ENCODE measurements around the gene MYH9.

MYH9 gene

GRCh38 chr22:36311386-36312085 lies 76.2 kb downstream of the MYH9 start:
- DNase-seq (ENCODE audit: low spot score) = no peak

GRCh38 chr22:36308880-36309279 lies 78.9 kb downstream of the MYH9 start:
- no peak for DNase-seq (ENCODE audit: low spot score)

- no peak for DNase-seq (ENCODE audit: low spot score)
These were observed 81.5 kb downstream of the MYH9 start for GRCh38 chr22:36306227-36306626.

- no peak for DNase-seq (ENCODE audit: low spot score)
These were observed 82.0 kb downstream of the MYH9 start for GRCh38 chr22:36305813-36306212.

DNA sequence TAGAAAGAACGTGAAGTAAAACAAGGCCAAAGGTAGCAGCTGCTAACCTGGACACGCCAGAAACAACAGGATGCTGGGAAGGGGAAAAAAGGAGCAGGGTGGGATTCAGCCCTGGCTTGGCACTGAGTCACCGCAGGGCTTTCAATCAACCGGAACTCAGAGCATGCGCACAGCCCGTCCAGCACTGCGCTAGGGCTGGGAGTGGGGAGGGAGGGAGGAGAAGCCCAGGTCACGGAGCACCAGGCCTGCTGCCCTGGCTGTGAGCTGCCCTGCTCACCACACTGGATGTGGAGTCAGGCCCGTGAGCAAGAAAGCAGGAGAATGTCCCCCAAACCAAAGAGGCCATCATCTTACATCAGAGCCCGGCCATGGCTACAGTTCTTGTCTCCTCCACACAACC lies 83.3 kb downstream of the MYH9 start:
- DNase-seq (ENCODE audit: low spot score) = no peak

DNA sequence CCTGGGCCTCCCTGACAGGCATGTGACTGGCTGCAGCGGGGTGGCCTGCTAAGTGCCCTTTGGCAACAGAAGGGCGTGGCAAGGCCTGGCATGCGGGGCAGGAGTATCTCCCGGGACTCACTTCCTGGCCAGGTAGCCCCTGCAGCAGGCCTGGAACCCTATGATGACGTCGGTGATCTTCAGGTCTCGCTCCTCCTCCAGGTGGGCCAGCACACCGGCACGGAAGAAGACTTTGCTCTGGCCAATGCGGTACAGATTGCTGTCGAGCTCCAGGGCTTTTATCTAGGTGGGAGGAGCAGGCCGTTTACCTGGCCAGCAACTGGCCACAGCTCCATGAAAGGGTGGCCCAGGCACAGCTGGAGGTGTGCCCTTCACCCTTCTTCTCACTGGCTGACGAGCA lies 83.9 kb downstream of the MYH9 start:
- no peak for DNase-seq (ENCODE audit: low spot score)

DNA sequence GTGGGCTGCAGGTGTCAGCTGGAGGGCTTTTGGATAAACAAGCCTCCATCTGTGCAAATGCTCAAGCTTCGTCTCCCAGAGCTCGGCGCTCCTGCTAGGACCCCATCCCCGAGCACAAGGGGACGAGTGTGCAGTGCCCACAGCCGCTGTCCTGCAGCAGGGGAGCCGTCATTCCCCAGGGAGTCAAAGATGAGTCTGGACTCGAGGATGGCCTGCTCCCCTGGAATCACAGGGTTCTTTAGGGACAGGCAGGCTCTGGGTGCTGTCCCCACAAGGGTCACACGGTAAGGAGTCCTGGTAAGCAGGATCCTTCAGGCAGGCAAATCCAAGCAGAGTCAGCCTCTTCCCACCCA lies 84.7 kb downstream of the MYH9 start:
- DNase-seq (ENCODE audit: low spot score) = no peak

- no peak for DNase-seq (ENCODE audit: low spot score)
These were observed 85.2 kb downstream of the MYH9 start for GRCh38 chr22:36302439-36303114.

DNA sequence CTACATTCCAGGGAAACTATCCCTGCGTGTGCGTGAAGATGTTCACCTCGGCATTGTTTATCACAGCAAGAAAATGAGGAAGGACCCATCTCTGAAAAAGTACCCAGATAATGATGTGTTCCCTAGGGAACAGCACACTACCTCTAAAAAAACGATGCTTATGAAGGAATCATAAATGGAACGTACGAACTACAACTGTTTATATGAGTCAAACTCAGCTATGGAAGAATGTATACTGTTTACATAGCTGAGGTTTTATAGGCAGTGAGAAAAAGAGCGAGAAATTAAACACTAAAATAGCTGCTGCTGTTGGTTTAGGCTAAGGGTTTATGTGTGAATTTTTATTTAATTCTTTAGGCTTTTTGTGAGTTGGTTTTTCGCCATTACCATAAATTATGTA lies 85.9 kb downstream of the MYH9 start:
- no peak for DNase-seq (ENCODE audit: low spot score)

DNA sequence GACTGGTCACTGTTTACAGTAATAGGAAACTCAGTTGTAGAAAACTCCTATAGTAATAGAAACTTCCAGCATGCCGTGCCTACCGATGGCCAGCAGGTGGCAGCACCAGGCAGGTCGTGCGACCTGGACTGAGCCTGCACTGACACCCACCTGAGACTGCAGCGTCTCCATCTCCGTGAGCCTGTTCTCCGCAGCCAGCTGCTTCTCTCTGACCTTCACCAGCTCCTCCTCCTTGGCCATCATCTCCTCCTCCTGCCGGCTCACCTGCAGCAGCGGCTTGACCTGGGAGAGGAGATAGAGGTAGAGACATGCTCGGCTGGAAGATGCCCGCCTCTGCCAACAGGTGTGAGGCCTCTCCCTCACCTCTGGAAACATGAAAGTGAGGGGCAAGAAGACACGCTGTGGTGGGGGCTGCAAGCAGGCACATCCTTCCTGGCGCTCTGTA lies 86.4 kb downstream of the MYH9 start:
- peak; percentile 71 for DNase-seq (ENCODE audit: low spot score)

- no peak for DNase-seq (ENCODE audit: low spot score)
These were observed 87.2 kb downstream of the MYH9 start for GRCh38 chr22:36300396-36301212.

- DNase-seq (ENCODE audit: low spot score) = no peak
These were observed 87.9 kb downstream of the MYH9 start for GRCh38 chr22:36299911-36300310.

DNA sequence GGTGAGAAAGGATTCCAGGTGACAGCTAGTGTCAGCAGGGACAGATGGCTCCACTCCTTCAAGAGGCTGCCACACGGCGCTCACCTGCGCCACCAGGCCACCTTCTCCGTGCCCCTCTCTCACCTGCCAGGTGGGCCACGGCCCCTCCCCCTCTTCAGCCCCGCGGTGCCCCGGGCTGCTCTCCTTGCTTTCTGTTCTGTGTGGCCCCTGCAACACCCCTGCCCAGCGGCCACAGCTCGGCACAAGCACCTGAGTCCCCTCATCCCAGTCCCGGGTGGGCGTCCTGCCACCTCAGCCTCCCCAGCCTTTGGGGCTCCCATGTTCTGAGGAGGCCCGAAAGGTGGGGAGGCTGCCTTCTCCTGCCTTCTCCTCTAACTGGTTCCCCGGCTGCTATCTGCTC lies 88.5 kb downstream of the MYH9 start:
- no peak for DNase-seq (ENCODE audit: low spot score)

GRCh38 chr22:36298601-36299000 lies 89.2 kb downstream of the MYH9 start:
- no peak for DNase-seq (ENCODE audit: low spot score)

DNA sequence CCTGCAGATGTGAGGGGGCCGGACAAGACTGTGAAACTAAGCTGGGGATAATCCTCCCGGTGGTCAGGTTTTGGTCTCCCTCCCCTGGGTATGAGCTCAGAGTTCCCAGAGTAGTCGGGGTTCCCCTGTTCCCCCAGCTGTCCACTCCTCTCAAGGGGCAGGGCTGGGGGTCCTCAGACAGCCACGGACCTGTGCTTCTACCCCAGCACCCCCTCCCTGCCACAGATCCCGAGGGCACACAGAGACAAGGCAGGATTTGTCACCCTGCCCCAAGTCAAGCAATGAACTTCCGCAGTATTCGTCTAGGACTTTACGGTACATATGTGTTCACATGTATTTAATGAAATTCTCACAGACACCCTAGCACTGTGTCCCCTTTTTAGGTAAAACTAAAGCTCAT lies 89.6 kb downstream of the MYH9 start:
- no peak for DNase-seq (ENCODE audit: low spot score)

- DNase-seq (ENCODE audit: low spot score) = no peak
These were observed 90.2 kb downstream of the MYH9 start for GRCh38 chr22:36297568-36297967.

GRCh38 chr22:36296690-36297089 lies 91.1 kb downstream of the MYH9 start:
- DNase-seq (ENCODE audit: low spot score) = no peak

- DNase-seq (ENCODE audit: low spot score) = no peak
These were observed 92.5 kb downstream of the MYH9 start for GRCh38 chr22:36295247-36295646.

DNA sequence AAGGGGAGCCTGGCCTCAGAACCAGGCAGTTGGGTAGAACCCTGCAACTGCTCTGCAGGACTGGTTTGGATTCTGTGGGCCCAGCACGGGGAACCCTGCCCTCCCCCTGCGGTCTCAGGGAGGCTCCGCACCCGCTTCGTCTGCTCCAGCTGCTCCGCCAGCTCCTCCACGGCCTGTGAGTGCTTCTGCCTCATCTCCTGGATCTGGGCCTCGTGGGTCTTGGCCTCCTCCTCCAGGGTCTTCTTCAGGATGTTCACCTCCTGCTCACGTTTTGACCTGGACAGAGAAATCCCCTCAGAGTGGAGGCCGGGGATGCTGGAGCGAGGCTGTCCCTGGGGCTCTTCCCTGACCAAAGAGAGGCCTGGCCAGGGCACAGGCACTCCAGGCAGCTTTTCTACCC lies 93.0 kb downstream of the MYH9 start:
- no peak for DNase-seq (ENCODE audit: low spot score)

DNA sequence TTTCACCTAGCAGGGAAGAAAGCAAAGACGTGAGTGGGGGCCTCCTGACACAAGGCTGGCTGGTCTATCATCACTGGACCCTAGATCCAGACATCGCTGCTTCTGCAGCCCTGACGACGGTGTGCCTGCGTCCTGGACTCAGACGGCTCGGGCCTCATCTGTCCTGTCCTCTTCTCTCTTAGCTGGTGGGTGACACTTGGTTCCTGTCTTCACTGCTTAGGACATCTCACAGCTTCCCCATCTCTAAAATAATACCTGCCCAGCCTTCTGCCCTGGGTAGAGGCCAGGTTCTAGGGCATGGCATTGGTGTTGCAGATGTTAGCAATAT lies 93.5 kb downstream of the MYH9 start:
- no peak for DNase-seq (ENCODE audit: low spot score)

- no peak for DNase-seq (ENCODE audit: low spot score)
These were observed 94.0 kb downstream of the MYH9 start for GRCh38 chr22:36293606-36294292.

- no peak for DNase-seq (ENCODE audit: low spot score)
These were observed 94.8 kb downstream of the MYH9 start for GRCh38 chr22:36292823-36293530.
